ENCODE measurements around the gene ATP2B3.

Gene ATP2B3

DNA sequence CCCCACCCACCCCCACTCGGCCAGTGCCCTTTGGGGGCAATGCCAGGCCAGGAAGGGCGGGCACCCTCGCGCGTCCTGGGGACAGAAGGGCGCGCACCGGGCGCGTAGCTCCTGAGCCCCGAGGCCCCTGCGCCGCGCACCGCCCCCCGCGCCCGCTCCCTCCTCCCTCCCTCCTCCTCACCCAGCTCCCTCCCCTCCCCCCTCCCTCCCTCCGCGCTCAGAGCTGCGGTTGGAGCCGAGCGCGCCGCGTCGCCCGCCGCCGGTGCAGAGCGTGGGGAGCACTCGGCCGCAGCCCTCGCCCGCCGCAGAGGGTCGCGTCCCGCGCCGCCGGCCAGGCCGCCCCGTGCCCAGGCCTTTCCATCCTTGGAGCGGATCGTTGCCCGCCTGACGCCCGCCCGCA, at the start of gene ATP2B3:
ATP2B3 (plus strand) TSS at position 220 of the 400 bp plus-strand sequence. CDS start 18,606 bp downstream, outside the sequence.
- DNase-seq, result no peak

DNA sequence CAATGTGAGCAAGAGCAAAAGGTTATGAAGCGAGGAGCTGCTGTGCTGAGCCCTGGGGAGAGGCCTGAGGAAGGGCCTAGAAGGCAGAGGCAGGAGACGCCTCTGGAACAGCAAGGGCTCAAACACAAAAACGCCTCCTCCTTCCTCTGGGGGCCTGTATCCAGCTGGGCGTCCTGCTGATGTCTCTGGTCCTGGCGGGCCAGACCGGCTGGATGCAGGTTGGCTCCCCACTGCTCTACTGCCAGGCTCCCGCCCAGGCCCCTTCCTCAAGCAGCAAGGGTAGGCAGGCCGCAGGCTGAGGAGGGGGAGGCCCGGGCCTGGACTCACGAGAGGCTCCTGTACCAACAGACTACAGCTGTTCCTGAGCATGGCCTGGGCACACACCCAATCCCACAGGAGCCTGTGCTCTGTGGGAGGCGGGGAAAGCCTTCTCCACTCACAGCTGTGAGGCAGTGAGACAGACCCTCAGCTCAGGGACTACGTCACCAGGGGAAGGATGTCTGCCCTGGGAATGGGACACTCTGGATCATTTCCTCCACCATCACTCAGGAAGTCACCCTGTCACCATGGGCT, 49.3 kb upstream of the ATP2B3 start:
- no peak for DNase-seq

- no peak for DNase-seq
Observed at GRCh38 chrX:153469811-153470410, 47.5 kb upstream of the ATP2B3 start.

DNA sequence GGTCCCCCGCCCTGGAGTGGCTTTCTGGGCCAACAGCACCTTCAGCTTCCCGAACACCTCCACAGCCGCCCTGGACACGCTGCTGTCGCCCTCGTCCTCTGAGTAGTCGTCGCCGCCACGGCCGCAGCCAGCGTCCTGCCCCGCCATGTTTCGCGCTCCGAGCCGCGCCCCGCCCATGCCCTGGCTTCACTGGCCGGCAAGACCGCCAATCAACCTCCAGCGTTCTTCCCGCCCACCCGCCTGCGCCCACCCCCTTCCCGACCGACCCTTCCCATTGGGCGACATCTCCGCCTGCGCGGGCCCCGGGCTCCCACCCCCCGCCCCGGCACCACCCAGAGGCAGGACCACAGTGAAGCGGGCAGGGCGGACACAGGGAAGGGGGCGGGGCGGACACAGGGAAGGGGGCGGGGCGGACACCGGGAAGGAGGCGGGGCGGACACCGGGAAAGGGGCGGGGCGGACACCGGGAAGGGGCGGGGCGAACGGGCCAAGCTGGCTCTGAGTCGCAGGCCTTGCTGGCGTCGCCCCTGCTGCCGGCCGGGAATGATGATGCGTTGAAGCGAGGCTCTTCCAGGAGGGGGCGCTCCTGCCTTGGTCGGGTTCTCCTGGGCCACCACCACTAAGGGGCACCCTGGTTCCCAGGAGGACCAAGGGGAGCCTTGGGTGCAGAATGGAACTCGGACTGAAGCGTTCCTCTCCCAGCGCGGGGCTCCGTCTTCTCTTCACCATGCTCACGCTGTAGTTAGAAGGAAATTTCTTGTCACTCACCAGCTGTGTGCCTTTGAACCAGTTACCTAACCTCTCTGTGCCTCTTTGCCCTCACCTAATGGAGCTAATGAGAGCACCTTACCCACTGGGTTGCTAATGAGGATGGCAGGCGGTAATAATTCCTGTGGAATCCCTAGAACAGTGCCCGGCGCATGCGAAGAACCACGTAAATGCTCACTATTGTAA, 46.8 kb upstream of the ATP2B3 start, which contains the start of gene HAUS7:
HAUS7 (minus strand) TSS at position 166 of the 953 bp plus-strand sequence; CDS start at position 147, 19 bp downstream.
- peak; percentile 91 for DNase-seq

DNA sequence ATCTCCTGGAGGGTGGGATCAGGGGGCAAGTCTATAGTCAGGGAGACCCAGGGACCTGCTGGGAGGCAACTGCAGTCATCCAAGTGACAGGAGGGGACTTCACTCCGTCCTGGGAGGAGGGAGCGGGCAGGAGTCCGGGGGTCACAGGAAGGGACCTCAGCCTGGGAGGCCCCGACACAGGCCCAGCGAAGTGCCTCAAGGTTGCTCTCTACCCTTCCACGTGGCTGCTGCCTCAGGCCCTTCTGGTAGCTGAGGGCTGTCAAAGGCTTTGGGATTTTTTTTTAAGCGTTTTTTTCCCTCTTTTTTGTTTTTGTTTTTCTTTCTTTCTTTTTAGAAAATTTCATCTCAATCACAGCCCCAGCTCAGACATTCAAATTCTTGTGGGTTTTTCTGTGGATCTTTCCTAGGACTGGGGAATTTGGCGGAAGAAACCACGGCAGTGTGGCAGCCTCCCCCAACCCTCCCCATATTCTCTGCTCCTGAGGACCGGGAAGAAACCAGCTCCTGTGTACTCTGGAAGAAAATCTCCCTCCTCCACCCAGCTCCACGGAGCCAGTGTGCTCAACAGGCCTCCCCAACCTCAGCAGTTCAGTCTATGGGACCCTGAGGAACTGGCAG, 45.7 kb upstream of the ATP2B3 start:
- no peak for DNase-seq

- no peak for DNase-seq
Observed at GRCh38 chrX:153473126-153473525, 44.3 kb upstream of the ATP2B3 start.

GRCh38 chrX:153474266-153474665, 43.2 kb upstream of the ATP2B3 start:
- no peak for DNase-seq

- DNase-seq, result no peak
Observed at GRCh38 chrX:153474718-153475117, 42.7 kb upstream of the ATP2B3 start.

GRCh38 chrX:153475271-153475670, 42.2 kb upstream of the ATP2B3 start:
- DNase-seq, result no peak

DNA sequence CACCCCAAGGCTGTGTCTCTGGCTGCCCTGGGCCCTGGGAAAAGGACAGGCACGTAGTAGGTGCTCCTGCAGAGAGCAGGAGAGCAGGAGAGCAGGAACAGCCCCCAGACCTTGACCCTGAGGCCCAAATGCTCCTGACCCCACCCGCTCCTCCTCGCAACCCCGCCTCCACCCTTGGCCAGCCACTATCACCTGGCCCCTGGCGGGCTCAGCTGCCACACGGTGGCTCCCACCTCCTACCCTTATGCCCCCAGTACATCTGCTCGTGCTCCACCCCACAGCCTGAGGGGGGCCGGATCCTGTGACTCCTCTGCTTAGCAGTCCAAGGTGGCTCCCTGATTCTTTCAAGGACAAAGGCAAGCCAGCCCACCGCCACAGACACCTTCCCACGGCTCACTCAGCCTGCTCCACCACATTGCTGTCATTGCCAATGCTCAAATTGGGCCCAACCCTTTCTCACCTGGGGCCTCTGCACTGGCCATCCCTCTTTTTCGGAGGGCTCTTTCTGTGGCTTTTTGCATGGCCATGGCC, 41.6 kb upstream of the ATP2B3 start:
- DNase-seq, result no peak

- DNase-seq, result no peak
Observed at GRCh38 chrX:153476666-153477363, 40.6 kb upstream of the ATP2B3 start.

GRCh38 chrX:153477364-153477857, 40.0 kb upstream of the ATP2B3 start:
- DNase-seq, result no peak

DNA sequence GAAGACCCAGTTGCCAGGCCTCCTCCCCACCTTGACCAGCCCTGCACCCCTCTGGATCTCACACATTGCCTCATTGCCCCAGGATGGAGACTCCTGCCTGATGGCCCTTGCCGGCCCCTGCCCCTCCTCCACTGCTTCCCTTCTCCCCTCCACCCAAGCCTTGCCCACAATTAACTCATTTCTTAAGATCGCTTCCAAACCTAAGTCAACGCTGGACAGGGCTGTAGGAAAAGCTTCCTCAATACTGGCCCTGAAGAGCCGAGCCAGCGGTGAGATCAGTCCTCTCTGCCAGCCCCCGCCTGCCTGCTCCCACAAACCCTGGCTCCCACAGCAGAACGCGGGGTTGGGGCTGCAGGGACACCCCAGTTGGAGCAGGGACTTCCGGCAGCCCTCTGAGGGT, 39.5 kb upstream of the ATP2B3 start:
- DNase-seq, result no peak

DNA sequence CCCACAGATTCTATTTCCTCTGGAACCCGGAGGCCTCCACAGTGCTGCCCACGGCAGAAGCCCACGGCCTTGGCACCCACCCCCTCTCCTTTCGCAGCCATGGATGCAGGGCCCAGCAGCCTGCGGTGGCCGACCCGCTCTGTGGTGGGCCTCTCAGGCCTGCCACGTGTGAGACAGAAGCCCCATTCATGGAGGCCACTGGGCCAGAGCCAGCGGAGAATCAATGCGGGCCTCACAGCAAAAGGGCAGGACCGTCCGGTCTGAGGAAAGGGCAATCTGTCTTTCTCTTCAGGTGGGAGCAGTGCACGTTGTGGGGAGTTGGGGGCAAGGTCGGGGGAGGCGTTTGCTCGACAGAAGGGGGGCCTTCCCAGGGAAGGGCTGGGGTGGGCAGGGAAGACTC, 38.7 kb upstream of the ATP2B3 start:
- no peak for DNase-seq

- DNase-seq, result no peak
Observed at GRCh38 chrX:153481043-153481442, 36.4 kb upstream of the ATP2B3 start.

GRCh38 chrX:153482376-153483015, 34.9 kb upstream of the ATP2B3 start:
- no peak for DNase-seq

- no peak for DNase-seq
Observed at GRCh38 chrX:153485396-153486080, 31.9 kb upstream of the ATP2B3 start.

GRCh38 chrX:153486171-153486570, 31.3 kb upstream of the ATP2B3 start:
- no peak for DNase-seq

- no peak for DNase-seq
Observed at GRCh38 chrX:153487590-153488071, 29.8 kb upstream of the ATP2B3 start.

GRCh38 chrX:153488231-153488914, 29.1 kb upstream of the ATP2B3 start:
- DNase-seq, result no peak
